Lower leg skin (tissue), 3 donors: ENCODE data around the gene SERPINI1.

Source experiments
- POLR2A ChIP-seq, 2 donors: fragments of 450-650 bp; IDR thresholded peaks; one replicate each; pipeline ENCODE4 v1.6.1; 2016 to 2017; ENCODE audit warnings: antibody characterized with exemption in 2 of 2, mild to moderate bottlenecking in 1 of 2, moderate library complexity in 1 of 2
- TF ChIP-seq, protein P1 (sequence below), 3 donors: fragments of 450-650 bp; IDR thresholded peaks; one replicate each; pipeline ENCODE4 v1.5.1; 2016; ENCODE audit warnings: antibody characterized with exemption in 3 of 3, mild to moderate bottlenecking in 3 of 3, moderate library complexity in 2 of 3

DNA sequence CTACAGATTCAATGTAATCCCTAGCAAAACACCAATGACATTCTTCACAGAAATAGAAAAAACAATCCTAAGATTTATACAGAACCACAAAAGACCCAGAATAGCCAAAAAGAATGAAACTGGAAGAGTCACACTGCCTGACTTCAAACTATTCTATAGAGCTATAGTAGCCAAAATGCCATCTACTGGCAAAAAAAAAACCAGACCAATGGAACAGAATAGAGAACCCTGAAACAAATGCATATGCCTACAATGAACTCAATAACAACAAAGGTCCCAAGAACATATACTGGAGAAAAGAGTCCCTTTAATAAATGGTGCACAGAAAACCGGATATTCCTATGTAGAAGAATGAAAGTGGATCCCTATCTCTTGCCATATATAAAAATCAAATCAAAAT lies 20.6 kb upstream of the SERPINI1 start:
- TF ChIP-seq, protein P1, sequence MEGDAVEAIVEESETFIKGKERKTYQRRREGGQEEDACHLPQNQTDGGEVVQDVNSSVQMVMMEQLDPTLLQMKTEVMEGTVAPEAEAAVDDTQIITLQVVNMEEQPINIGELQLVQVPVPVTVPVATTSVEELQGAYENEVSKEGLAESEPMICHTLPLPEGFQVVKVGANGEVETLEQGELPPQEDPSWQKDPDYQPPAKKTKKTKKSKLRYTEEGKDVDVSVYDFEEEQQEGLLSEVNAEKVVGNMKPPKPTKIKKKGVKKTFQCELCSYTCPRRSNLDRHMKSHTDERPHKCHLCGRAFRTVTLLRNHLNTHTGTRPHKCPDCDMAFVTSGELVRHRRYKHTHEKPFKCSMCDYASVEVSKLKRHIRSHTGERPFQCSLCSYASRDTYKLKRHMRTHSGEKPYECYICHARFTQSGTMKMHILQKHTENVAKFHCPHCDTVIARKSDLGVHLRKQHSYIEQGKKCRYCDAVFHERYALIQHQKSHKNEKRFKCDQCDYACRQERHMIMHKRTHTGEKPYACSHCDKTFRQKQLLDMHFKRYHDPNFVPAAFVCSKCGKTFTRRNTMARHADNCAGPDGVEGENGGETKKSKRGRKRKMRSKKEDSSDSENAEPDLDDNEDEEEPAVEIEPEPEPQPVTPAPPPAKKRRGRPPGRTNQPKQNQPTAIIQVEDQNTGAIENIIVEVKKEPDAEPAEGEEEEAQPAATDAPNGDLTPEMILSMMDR (IDR thresholded peaks at IDR 0.05), result no peak
- TF ChIP-seq POLR2A (IDR thresholded peaks at IDR 0.05), result no peak
